ENCODE data around the gene TLCD1. TPM values are rescaled to one million over a fixed set of nuclear protein-coding genes. Genes with fewer than 3 reads are reported as not detected.

The TLCD1 gene
- total and polyA plus RNA-seq, 2 donors (not counting 3 experiments of a cell fraction or from before 2014, with no cell fraction given), result 2.6 to 6.8 TPM

- no peak for TF ChIP-seq JUN (IDR thresholded peaks at IDR 0.05; ENCODE audit: borderline replicate concordance, insufficient read depth, insufficient read length, low read depth)
- no peak for TF ChIP-seq CTCF (IDR thresholded peaks at IDR 0.05; ENCODE audit: extremely low read depth in 1 of 2, insufficient read depth in 1 of 2, low read depth in 1 of 2, low read length in 2 of 2)
- TF ChIP-seq MAX (IDR thresholded peaks at IDR 0.05; ENCODE audit: insufficient read depth, insufficient read length), result no peak
- no peak for TF ChIP-seq MYC (IDR thresholded peaks at IDR 0.05; ENCODE audit: low read depth, low read length)
- TF ChIP-seq GATA2 (IDR thresholded peaks at IDR 0.05; ENCODE audit: insufficient read depth, insufficient read length, low read depth, low read length), result no peak
- TF ChIP-seq FOS (IDR thresholded peaks at IDR 0.05; ENCODE audit: borderline replicate concordance, insufficient read depth, low read length), result no peak
- TF ChIP-seq EZH2 (IDR thresholded peaks at IDR 0.05; ENCODE audit: borderline replicate concordance, low read depth, low read length, severe bottlenecking), result no peak
- peak; percentile 74 for TF ChIP-seq POLR2A (IDR thresholded peaks at IDR 0.05; ENCODE audit: low read depth, low read length)
- TF ChIP-seq POLR2AphosphoS5 (IDR thresholded peaks at IDR 0.05; ENCODE audit: insufficient read depth, low read depth, low read length), result peak; percentile 79
- BruUV-seq (replicated peaks), result no TSS peak
- H3K27me3 ChIP-seq (ENCODE audit: control insufficient read depth in 2 of 2, insufficient read depth in 2 of 2, low read length in 2 of 2), result no peaks in the 10 kb centered on the region
- CTCF ChIA-PET, result interaction anchor here (1.4 to 13.7 kb wide), 17 partner anchors 14 to 391 kb away, joined by 4 to 602 read pairs (median 19); partner anchors contain the start of genes FAM222B, FLOT2, PHF12 and PROCA1
- POLR2A ChIA-PET, result interaction anchor here (0.7 to 4.7 kb wide), 4 partner anchors 15 to 226 kb away, joined by 3 to 45 read pairs (median 7); no protein-coding TSS in a partner anchor
- dilution Hi-C loops (cut with MboI; ENCODE audit: extremely low pct_ligation_motif_present, low sequenced_read_pairs) (no loop called here), intact Hi-C loops (cut with micrococcal nuclease) (loop anchor here (1.0 to 2.0 kb wide), 3 partner anchors 167 to 191 kb away; partner anchors contain the start of gene DHRS13)
- H3K9ac ChIP-seq (replicated peaks; ENCODE audit: extremely low read depth, insufficient read depth, low read length), result peak overlapping the region; percentile 14
- H3K4me1 ChIP-seq (ENCODE audit: control insufficient read depth, extremely low read depth, insufficient read depth, low read length), result peaks cover 42% of the 10 kb centered on the region
- H2AFZ ChIP-seq (ENCODE audit: low read depth, low read length), result no peak overlapping the region
- H3K27ac ChIP-seq (ENCODE audit: insufficient read depth, low read depth, low read length), result peak overlapping the region; percentile 10
- peak overlapping the region in 2 of 3 experiments; percentile 32 to 41 for H3K4me3 ChIP-seq (replicated peaks in 1 of 3; ENCODE audit: insufficient read depth in 1 of 3, low read depth in 1 of 3, low read length in 3 of 3)
- no peaks in the 10 kb centered on the region for H3K9me3 ChIP-seq (replicated peaks; ENCODE audit: control insufficient read depth, insufficient read depth, low read length)
- H4K20me1 ChIP-seq (replicated peaks; ENCODE audit: control insufficient read depth, extremely low read depth, insufficient read depth, low read length), result no peaks in the 10 kb centered on the region
- H3K79me2 ChIP-seq (ENCODE audit: control insufficient read depth, insufficient read depth, low read length), result peaks cover 28% of the 10 kb centered on the region
- FAIRE-seq, result peak; percentile 21
- peak overlapping the region; percentile 37 for H3K4me2 ChIP-seq (ENCODE audit: insufficient read depth, low read length)
- DNase-seq (ENCODE audit: low read depth, low spot score), result peak; percentile 58
- H3K36me3 ChIP-seq (ENCODE audit: control insufficient read depth in 2 of 2, extremely low read depth in 1 of 2, insufficient read depth in 2 of 2, low read length in 2 of 2), result peaks cover 17 to 19% of the 10 kb centered on the region in 2 experiments
- H3K9me1 ChIP-seq (replicated peaks; ENCODE audit: control insufficient read depth, extremely low read depth, insufficient read depth, low read length), result no peaks in the 10 kb centered on the region
These were observed 290 bp downstream of the TLCD1 start for GRCh38 chr17:28725660-28726225.
